ENCODE results near the gene TCF3. TPM values are rescaled to one million over a fixed set of nuclear protein-coding genes. Genes with fewer than 3 reads are reported as not detected.

Gene TCF3
- total and polyA plus RNA-seq, 12 donors: 8.5 to 96.0 (median 42.0) TPM

DNA sequence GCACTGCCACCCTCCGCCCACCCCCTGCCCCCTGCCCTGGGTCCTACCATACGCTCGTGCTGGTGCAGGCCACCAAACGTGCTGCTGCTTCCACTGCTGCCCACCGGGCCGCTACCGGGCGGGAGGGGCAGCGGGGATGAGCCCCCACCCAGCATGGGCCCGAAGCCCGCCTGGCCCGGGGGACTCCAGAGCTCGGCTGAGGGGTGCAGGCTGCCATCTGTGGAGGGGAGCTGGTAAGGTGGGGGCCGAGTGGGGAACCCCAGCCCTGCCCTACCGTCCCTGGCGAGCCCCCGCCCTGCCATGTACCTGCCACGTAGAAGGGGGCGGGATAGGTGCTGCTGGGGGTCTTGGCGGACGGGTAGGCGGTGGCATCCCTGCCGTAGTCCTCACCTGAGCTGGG is 30.4 kb downstream of the TCF3 start:
- no peaks in the 10 kb centered on the region for H3K4me1 ChIP-seq (replicated peaks in 1 of 2)
- DNase-seq: no peak
- no peaks in the 10 kb centered on the region for H3K27me3 ChIP-seq
- WGBS, 4 donors: 72 to 94% (median 90%) methylated on average over 3 to 23 of the region's 23 CpGs; no CpG with 5 or more reads in 1 of the 4 donors
- H3K4me3 ChIP-seq: no peak overlapping the region
- no peaks in the 10 kb centered on the region for H3K9me3 ChIP-seq (replicated peaks in 1 of 3)
- TF ChIP-seq POLR2A (IDR thresholded peaks at IDR 0.05): no peak
- TF ChIP-seq, protein P1, sequence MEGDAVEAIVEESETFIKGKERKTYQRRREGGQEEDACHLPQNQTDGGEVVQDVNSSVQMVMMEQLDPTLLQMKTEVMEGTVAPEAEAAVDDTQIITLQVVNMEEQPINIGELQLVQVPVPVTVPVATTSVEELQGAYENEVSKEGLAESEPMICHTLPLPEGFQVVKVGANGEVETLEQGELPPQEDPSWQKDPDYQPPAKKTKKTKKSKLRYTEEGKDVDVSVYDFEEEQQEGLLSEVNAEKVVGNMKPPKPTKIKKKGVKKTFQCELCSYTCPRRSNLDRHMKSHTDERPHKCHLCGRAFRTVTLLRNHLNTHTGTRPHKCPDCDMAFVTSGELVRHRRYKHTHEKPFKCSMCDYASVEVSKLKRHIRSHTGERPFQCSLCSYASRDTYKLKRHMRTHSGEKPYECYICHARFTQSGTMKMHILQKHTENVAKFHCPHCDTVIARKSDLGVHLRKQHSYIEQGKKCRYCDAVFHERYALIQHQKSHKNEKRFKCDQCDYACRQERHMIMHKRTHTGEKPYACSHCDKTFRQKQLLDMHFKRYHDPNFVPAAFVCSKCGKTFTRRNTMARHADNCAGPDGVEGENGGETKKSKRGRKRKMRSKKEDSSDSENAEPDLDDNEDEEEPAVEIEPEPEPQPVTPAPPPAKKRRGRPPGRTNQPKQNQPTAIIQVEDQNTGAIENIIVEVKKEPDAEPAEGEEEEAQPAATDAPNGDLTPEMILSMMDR (IDR thresholded peaks at IDR 0.05): no peak
- peaks cover 0 to 10% of the 10 kb centered on the region in 2 donors for H3K36me3 ChIP-seq (replicated peaks in 1 of 2)
- intact Hi-C loops (cut with DNase I): no loop called here
- H3K27ac ChIP-seq: no peak overlapping the region

DNA sequence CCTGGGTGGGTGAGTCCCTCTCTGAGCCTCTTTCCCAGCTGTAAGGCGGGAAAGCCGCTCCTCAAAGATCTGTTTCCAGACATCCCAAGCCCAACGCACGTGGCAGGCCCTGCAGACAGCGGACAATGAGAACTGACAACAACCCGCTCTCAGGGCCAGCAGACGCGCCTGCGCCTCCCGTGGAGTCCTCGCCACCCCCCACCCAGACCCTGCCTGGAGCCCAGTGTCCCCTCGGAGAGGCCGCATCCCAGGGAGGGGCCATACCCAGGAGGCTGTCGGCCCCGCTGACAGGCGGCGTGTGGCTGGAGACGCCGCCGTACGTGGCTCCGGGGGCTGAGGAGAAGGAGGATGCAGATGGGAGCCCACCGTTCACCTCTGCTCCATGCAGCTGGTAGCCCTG is 30.8 kb downstream of the TCF3 start:
- no peak for DNase-seq
- no peaks in the 10 kb centered on the region for H3K27me3 ChIP-seq
- no peak for TF ChIP-seq POLR2A (IDR thresholded peaks at IDR 0.05)
- TF ChIP-seq, protein P1 (IDR thresholded peaks at IDR 0.05): no peak
- peaks cover 0 to 10% of the 10 kb centered on the region in 2 donors for H3K36me3 ChIP-seq (replicated peaks in 1 of 2)
- WGBS, 4 donors: 92 to 98% (median 95%) methylated on average over 21 to 23 of the region's 23 CpGs
- H3K4me3 ChIP-seq: no peak overlapping the region
- no peak overlapping the region for H3K27ac ChIP-seq
- H3K9me3 ChIP-seq (replicated peaks in 1 of 3): no peaks in the 10 kb centered on the region
- intact Hi-C loops (cut with DNase I): no loop called here
- no peaks in the 10 kb centered on the region for H3K4me1 ChIP-seq (replicated peaks in 1 of 2)

DNA sequence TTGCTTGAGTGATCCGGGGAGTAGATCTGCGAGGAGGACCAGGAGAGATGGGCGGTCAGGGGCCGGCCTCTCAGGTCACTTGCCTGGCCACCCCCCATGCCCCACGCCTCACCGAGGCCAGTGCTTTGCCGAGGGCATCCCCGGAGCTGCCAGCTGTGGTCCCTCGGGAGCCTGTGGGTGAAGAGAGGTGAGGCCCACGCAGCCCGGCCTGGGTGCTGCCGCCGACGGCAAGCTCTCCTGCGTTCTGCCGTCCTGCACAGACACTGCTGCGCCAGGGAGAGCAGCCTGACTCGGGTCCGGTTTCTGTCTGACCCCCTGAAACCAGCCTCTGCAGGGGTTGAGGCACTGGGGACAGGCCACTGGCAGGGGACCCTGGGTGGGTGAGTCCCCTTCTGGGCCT is 31.4 kb downstream of the TCF3 start:
- peaks cover 0 to 10% of the 10 kb centered on the region in 2 donors for H3K36me3 ChIP-seq (replicated peaks in 1 of 2)
- 92 to 94% (median 93%) methylated on average over 3 to 19 of the region's 19 CpGs for WGBS, 4 donors
- H3K4me3 ChIP-seq: no peak overlapping the region
- no peaks in the 10 kb centered on the region for H3K27me3 ChIP-seq
- intact Hi-C loops (cut with DNase I): no loop called here
- H3K4me1 ChIP-seq (replicated peaks in 1 of 2): no peaks in the 10 kb centered on the region
- no peak for DNase-seq
- H3K27ac ChIP-seq: no peak overlapping the region
- TF ChIP-seq, protein P1 (IDR thresholded peaks at IDR 0.05): no peak
- TF ChIP-seq POLR2A (IDR thresholded peaks at IDR 0.05): no peak
- no peaks in the 10 kb centered on the region for H3K9me3 ChIP-seq (replicated peaks in 1 of 3)

DNA sequence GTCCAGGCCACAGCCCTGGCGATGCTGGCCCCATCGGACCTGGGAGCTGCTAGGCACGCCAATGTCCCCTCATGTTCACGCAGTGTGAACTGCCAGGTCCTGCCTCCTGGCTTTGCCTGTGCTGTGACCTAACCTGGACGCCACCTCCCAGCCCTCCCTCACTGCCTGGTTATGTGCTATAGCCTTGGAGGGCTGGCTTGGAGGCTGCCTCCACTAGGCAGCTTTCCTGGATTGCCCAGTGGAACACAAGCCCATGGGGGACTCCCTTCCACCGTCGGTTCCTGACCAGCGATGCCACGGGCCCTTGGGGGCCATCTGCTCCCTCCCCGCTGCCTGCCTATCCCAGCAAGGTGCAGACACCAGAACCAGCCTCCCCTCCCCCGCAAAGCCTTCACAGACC is 31.9 kb downstream of the TCF3 start:
- H3K27me3 ChIP-seq: no peaks in the 10 kb centered on the region
- H3K4me3 ChIP-seq: no peak overlapping the region
- no peak overlapping the region for H3K27ac ChIP-seq
- TF ChIP-seq, protein P1 (IDR thresholded peaks at IDR 0.05): no peak
- TF ChIP-seq POLR2A (IDR thresholded peaks at IDR 0.05): no peak
- no peaks in the 10 kb centered on the region for H3K4me1 ChIP-seq (replicated peaks in 1 of 2)
- intact Hi-C loops (cut with DNase I): no loop called here
- 91 to 97% (median 94%) methylated on average over 10 to 11 of the region's 11 CpGs; no CpG with 5 or more reads in 1 of the 4 donors for WGBS, 4 donors
- peaks cover 0 to 12% of the 10 kb centered on the region in 2 donors for H3K36me3 ChIP-seq (replicated peaks in 1 of 2)
- DNase-seq: no peak
- no peaks in the 10 kb centered on the region for H3K9me3 ChIP-seq (replicated peaks in 1 of 3)

All from adrenal gland (tissue), 12 donors.